ENCODE data around the gene CNTNAP2.

- TF ChIP-seq CTCF (IDR thresholded peaks at IDR 0.05) (no peak), POLR2A (IDR thresholded peaks at IDR 0.05) (no peak), POLR2AphosphoS5 (IDR thresholded peaks at IDR 0.05) (no peak), EP300 (IDR thresholded peaks at IDR 0.05) (no peak)
These were observed 1478.4 kb downstream of the CNTNAP2 start for GRCh38 chr7:147595042-147595441.

Data from suprapubic skin (tissue), 4 donors.